IMR-90 (cell line): Measurements from ENCODE around the gene SLC26A6. TPM values are rescaled to one million over a fixed set of nuclear protein-coding genes. Genes with fewer than 3 reads are reported as not detected.

Experiments
- ATAC-seq: fragments of 200-7000 bp; cut with Tn5 transposase; 2 replicates; pipeline ENCODE4 v1.9.1; 2020; ENCODE audit warnings: low read depth, mild to moderate bottlenecking, moderate library complexity
- BruUV-seq: library from RNA; stranded (reverse); fragments of 400-500 nt; replicated peaks from 2 replicates; lab custom pipeline; 2021; lab: Mats Ljungman, UMichigan
- CTCF ChIA-PET: fragments of 300-600 bp; formaldehyde crosslinking; extraction: SDS; loops from one replicate; lab custom pipeline; 2021; ENCODE audit warnings: antibody characterized with exemption; lab: Yijun Ruan, JAX
- POLR2A ChIA-PET: fragments of 300-600 bp; sonication (Branson Sonifier 250); formaldehyde crosslinking; loops from one replicate; lab custom pipeline; 2022; ENCODE audit warnings: antibody characterized with exemption; ENCODE audit not compliant: unreplicated experiment; lab: Charles Lee
- DNase-seq: peaks from one replicate; pipeline ENCODE4 v3.0.0; 2013
- H2AFZ ChIP-seq: replicated peaks from 2 replicates; pipeline ENCODE3; 2013; ENCODE audit warnings: low read length, mild to moderate bottlenecking; ENCODE audit not compliant: poor library complexity
- H2AK5ac ChIP-seq: 2 replicates; pipeline ENCODE4 v1.6.1; 2013; ENCODE audit warnings: low read depth, low read length, inconsistent platforms
- H2AK9ac ChIP-seq: replicated peaks from 2 replicates; pipeline ENCODE3; 2013; ENCODE audit warnings: mild to moderate bottlenecking, low read depth, low read length, moderate library complexity; ENCODE audit not compliant: poor library complexity
- H2BK120ac ChIP-seq: 2 replicates; pipeline ENCODE4 v1.6.1; 2013; ENCODE audit warnings: low read depth, low read length, inconsistent platforms
- H2BK15ac ChIP-seq: 3 replicates; pipeline ENCODE4 v1.6.1; 2013; ENCODE audit warnings: low read depth, low read length, inconsistent platforms
- H2BK20ac ChIP-seq: 2 replicates; pipeline ENCODE4 v1.6.1; 2013; ENCODE audit warnings: low read depth, mild to moderate bottlenecking, inconsistent platforms, low read length, moderate library complexity
- H2BK5ac ChIP-seq: 2 replicates; pipeline ENCODE4 v1.6.1; 2013; ENCODE audit warnings: mild to moderate bottlenecking, low read depth, low read length, inconsistent platforms; ENCODE audit not compliant: poor library complexity, severe bottlenecking
- H3K14ac ChIP-seq: replicated peaks from 2 replicates; pipeline ENCODE4 v1.6.1; 2013; ENCODE audit warnings: low read depth, low read length, inconsistent platforms
- H3K18ac ChIP-seq: 2 replicates; pipeline ENCODE4 v1.6.1; 2013; ENCODE audit warnings: low read depth, low read length, control low read depth
- H3K23ac ChIP-seq: 2 replicates; pipeline ENCODE4 v1.6.1; 2013; ENCODE audit warnings: low read depth, low read length, inconsistent platforms
- H3K27ac ChIP-seq: 2 replicates; pipeline ENCODE4 v1.5.1; 2013; ENCODE audit warnings: mild to moderate bottlenecking, control low read depth, low read length; ENCODE audit not compliant: insufficient read depth
- H3K27me3 ChIP-seq: 2 replicates; pipeline ENCODE4 v1.6.1; 2013; ENCODE audit warnings: low read length; ENCODE audit not compliant: control insufficient read depth, insufficient read depth
- H3K36me3 ChIP-seq: 2 replicates; pipeline ENCODE4 v1.6.1; 2013; ENCODE audit warnings: low read length, mixed read lengths; ENCODE audit not compliant: control insufficient read depth, insufficient read depth
- H3K4ac ChIP-seq: 2 replicates; pipeline ENCODE4 v1.6.1; 2013; ENCODE audit warnings: low read depth, low read length, inconsistent platforms
- H3K4me1 ChIP-seq: 2 replicates; pipeline ENCODE4 v1.6.1; 2013; ENCODE audit warnings: low read length, mixed read lengths; ENCODE audit not compliant: control insufficient read depth, insufficient read depth
- H3K4me2 ChIP-seq: 2 replicates; pipeline ENCODE4 v1.6.1; 2013; ENCODE audit warnings: low read depth, mild to moderate bottlenecking, control low read depth, low read length, moderate library complexity
- H3K4me3 ChIP-seq: 2 replicates; pipeline ENCODE4 v1.5.1; 2013; ENCODE audit warnings: low read depth, mild to moderate bottlenecking, control low read depth, low read length, moderate library complexity; ENCODE audit not compliant: insufficient read depth
- H3K56ac ChIP-seq: 2 replicates; pipeline ENCODE4 v1.6.1; 2013; ENCODE audit warnings: low read length, inconsistent platforms; ENCODE audit not compliant: insufficient read depth; ENCODE audit errors: extremely low read depth
- H3K79me1 ChIP-seq, 2 experiments: 2 replicates each; pipeline ENCODE4 v1.6.1; 2013; ENCODE audit warnings: low read length in 2 of 2, inconsistent platforms in 1 of 2, low read depth in 1 of 2
- H3K9ac ChIP-seq: 2 replicates; pipeline ENCODE4 v1.6.1; 2013; ENCODE audit warnings: low read depth, low read length, control low read depth
- H3K9me1 ChIP-seq: 2 replicates; pipeline ENCODE4 v1.6.1; 2013; ENCODE audit warnings: low read length, inconsistent platforms; ENCODE audit not compliant: insufficient read depth
- H3K9me3 ChIP-seq: 2 replicates; pipeline ENCODE4 v1.6.1; 2013; ENCODE audit warnings: low read length; ENCODE audit not compliant: control insufficient read depth, insufficient read depth
- H4K20me1 ChIP-seq: 2 replicates; pipeline ENCODE4 v1.6.1; 2013; ENCODE audit warnings: low read length, inconsistent platforms; ENCODE audit not compliant: insufficient read depth
- H4K5ac ChIP-seq: 2 replicates; pipeline ENCODE4 v1.6.1; 2013; ENCODE audit warnings: mild to moderate bottlenecking, low read depth, low read length, control low read depth
- H4K8ac ChIP-seq, 2 experiments: 2 replicates each; pipeline ENCODE4 v1.6.1; 2013; ENCODE audit warnings: low read depth in 2 of 2, low read length in 2 of 2, control low read depth in 1 of 2, inconsistent platforms in 1 of 2
- H4K91ac ChIP-seq: 2 replicates; pipeline ENCODE4 v1.6.1; 2013; ENCODE audit warnings: low read depth, low read length, inconsistent platforms; ENCODE audit not compliant: insufficient read depth
- NFE2L2 ChIP-seq: fragments of 150-350 bp; IDR thresholded peaks from 2 replicates; pipeline ENCODE4 v1.6.1; 2016; ENCODE audit warnings: low read depth, mild to moderate bottlenecking, low read length
- RFX5 ChIP-seq: IDR thresholded peaks from 2 replicates; pipeline ENCODE4 v1.8.0; 2012; ENCODE audit warnings: low read depth, mild to moderate bottlenecking, low read length, moderate library complexity
- SMC3 ChIP-seq: fragments of 150-350 bp; IDR thresholded peaks from 2 replicates; pipeline ENCODE4 v1.6.1; 2016; ENCODE audit warnings: low read depth, mild to moderate bottlenecking, antibody characterized with exemption, low read length, moderate library complexity
- WGBS, 2 experiments: methylation state at CpG; one replicate each; pipeline versions ENCODE4 v1.1.5 to v1.1.7; 2013; ENCODE audit warnings: missing lambda C conversion rate in 2 of 2; ENCODE audit not compliant: insufficient read length in 1 of 2; ENCODE audit errors: extremely low coverage in 2 of 2; 5-methylcytosine and 5-hydroxymethylcytosine counted together
- dilution Hi-C: fragments of 300-500 bp; cut with HindIII; formaldehyde crosslinking; loops from one replicate; pipeline ENCODE4 v1.14.3; 2018; ENCODE audit warnings: low sequenced_read_pairs; ENCODE audit not compliant: unreplicated experiment
- in situ Hi-C: fragments of 300-500 bp; cut with MboI; formaldehyde crosslinking; loops from 3 replicates; pipeline ENCODE4 v1.14.3; 2019; ENCODE audit warnings: low sequenced_read_pairs, inconsistent platforms, mixed read lengths
- intact Hi-C: fragments of 100-400 bp; cut with micrococcal nuclease; formaldehyde crosslinking; loops from 2 replicates; pipeline ENCODE4 v1.10.0; 2022
- polyA plus RNA-seq, 3 experiments: library from polyadenylated mRNA; depleted of rRNA; stranded (reverse); fragments of >200 nt; gene quantifications; 2 replicates each; pipeline ENCODE4 v1.2.3, GENCODE V29; 2012; ENCODE audit warnings: low replicate concordance in 1 of 3
- total RNA-seq: library from RNA; depleted of rRNA; stranded (reverse); fragments of >200 nt; gene quantifications from 2 replicates; pipeline ENCODE4 v1.2.3, GENCODE V29; 2012
- TF ChIP-seq, protein P1 (sequence below): fragments of 150-350 bp; IDR thresholded peaks from 2 replicates; pipeline ENCODE4 v1.6.1; 2017; ENCODE audit warnings: mild to moderate bottlenecking, antibody characterized with exemption, low read length, low read depth

SLC26A6 gene
- total and polyA plus RNA-seq, 2 of the 4 experiments (the other 2 are of a cell fraction): 11.8 to 34.3 TPM

DNA sequence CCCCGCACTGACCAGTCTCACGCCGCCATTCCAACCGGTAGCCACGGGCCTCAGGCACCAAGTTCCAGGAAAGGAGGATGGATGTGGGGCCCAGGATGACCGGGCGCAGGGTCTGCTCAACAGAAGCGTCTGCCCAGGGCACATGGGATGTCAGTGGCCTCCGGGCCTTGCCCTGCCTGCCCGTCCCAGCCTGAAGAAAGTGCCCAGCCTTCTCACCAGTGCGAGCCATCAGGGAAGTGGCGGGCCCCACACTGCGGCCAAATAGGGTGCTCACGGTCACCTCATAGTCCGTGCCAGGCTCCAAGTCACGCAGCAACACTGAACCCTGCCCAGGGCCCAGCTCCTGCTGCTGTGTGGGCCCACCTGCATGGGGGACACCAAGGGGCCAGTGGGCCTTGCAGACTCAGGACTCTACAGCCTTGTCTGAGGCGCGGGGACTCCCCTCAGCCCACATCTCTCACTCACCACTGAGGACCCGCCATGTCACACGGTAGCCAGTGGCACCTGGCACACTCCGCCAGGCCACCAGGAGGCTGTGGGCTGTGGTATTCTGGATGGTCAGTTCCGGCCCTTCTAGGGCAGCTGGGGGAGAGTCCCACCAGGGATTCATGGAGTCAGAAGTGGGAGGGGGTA lies 43.3 kb downstream of the SLC26A6 start:
- TF ChIP-seq NFE2L2: no peak
- TF ChIP-seq RFX5: no peak
- TF ChIP-seq SMC3: no peak
- TF ChIP-seq, protein P1, sequence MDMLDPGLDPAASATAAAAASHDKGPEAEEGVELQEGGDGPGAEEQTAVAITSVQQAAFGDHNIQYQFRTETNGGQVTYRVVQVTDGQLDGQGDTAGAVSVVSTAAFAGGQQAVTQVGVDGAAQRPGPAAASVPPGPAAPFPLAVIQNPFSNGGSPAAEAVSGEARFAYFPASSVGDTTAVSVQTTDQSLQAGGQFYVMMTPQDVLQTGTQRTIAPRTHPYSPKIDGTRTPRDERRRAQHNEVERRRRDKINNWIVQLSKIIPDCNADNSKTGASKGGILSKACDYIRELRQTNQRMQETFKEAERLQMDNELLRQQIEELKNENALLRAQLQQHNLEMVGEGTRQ: no peak
- H2AK9ac ChIP-seq: peak overlapping the region; percentile 85
- no peak overlapping the region for H3K18ac ChIP-seq
- H3K36me3 ChIP-seq: peaks cover 52% of the 10 kb centered on the region
- H4K5ac ChIP-seq: no peak overlapping the region
- peaks cover 28 to 82% of the 10 kb centered on the region in 2 experiments for H3K79me1 ChIP-seq
- no peak overlapping the region for H3K4me2 ChIP-seq
- H3K14ac ChIP-seq: no peak overlapping the region; the same call in 1 of the 2 replicates
- ATAC-seq (no peak), DNase-seq (no peak)
- WGBS, 2 experiments: 100% methylated on average over 4 of the region's 22 CpGs; no CpG with 5 or more reads in 1 of the 2 experiments
- H2BK120ac ChIP-seq: no peak overlapping the region
- CTCF ChIA-PET: no interaction called here
- in situ Hi-C loops: no loop called here
- H4K20me1 ChIP-seq: no peaks in the 10 kb centered on the region; the same call in 1 of the 2 replicates
- H3K4ac ChIP-seq: no peak overlapping the region
- dilution Hi-C loops: no loop called here
- no peak overlapping the region for H3K9ac ChIP-seq
- H2BK20ac ChIP-seq: no peak overlapping the region
- no peak overlapping the region for H2AFZ ChIP-seq
- H4K91ac ChIP-seq: no peak overlapping the region
- peak overlapping the region; percentile 28 for H2AK5ac ChIP-seq
- H2BK5ac ChIP-seq: no peak overlapping the region
- POLR2A ChIA-PET: no interaction called here
- peaks cover 49% of the 10 kb centered on the region for H3K9me1 ChIP-seq
- H4K8ac ChIP-seq: no peak overlapping the region
- no peak overlapping the region for H3K27ac ChIP-seq
- no peaks in the 10 kb centered on the region for H3K9me3 ChIP-seq
- H2BK15ac ChIP-seq: no peak overlapping the region
- intact Hi-C loops: no loop called here
- no peak overlapping the region for H3K4me3 ChIP-seq
- H3K23ac ChIP-seq: no peak overlapping the region
- H3K56ac ChIP-seq: no peak overlapping the region
- H3K27me3 ChIP-seq: no peaks in the 10 kb centered on the region
- H3K4me1 ChIP-seq: peaks cover 28% of the 10 kb centered on the region
- BruUV-seq: no TSS peak
